ENCODE measurements around the gene EDARADD.
"Not testable (repeated sequence)": the region's sequence is repeated elsewhere in the genome, so short reads cannot be mapped to it uniquely, and the experiment has no call there.

Gene EDARADD

GRCh38 chr1:236393681-236394481 lies at the start of gene EDARADD:
Gene EDARADD (plus strand): TSS chr1:236394286. CDS start chr1:236394445, 159 bp downstream.
- Mint-ChIP-seq H3K27me3 (peaks cover 70% of the 10 kb centered on the region), H3K4me3 (peak within 1 kb of the TSS; percentile 84), H3K27ac (peak within 1 kb of the TSS; percentile 83), H3K4me1 (ENCODE audit: low read depth) (peaks cover 37% of the 10 kb centered on the region), H3K36me3 (ENCODE audit: low read depth) (peaks cover 3% of the 10 kb centered on the region), H3K9me3 (no peaks in the 10 kb centered on the region)
- no peak for DNase-seq

GRCh38 chr1:236345728-236346127 lies 48.4 kb upstream of the EDARADD start:
- Mint-ChIP-seq H3K36me3 (ENCODE audit: low read depth) (no peaks in the 10 kb centered on the region), H3K27me3 (peaks cover 23% of the 10 kb centered on the region), H3K4me1 (ENCODE audit: low read depth) (no peaks in the 10 kb centered on the region), H3K4me3 (no peak overlapping the region), H3K27ac (no peak overlapping the region), H3K9me3 (no peaks in the 10 kb centered on the region)
- no peak for DNase-seq

GRCh38 chr1:236348071-236348470 lies 46.0 kb upstream of the EDARADD start:
- peaks cover 23% of the 10 kb centered on the region for H3K27me3 Mint-ChIP-seq
- H3K4me3 Mint-ChIP-seq = no peak overlapping the region
- no peak overlapping the region for H3K27ac Mint-ChIP-seq
- no peaks in the 10 kb centered on the region for H3K4me1 Mint-ChIP-seq (ENCODE audit: low read depth)
- H3K36me3 Mint-ChIP-seq (ENCODE audit: low read depth) = no peaks in the 10 kb centered on the region
- H3K9me3 Mint-ChIP-seq = no peaks in the 10 kb centered on the region
- DNase-seq = no peak

- no peak for DNase-seq
- Mint-ChIP-seq H3K4me3 (no peak overlapping the region), H3K36me3 (ENCODE audit: low read depth) (no peaks in the 10 kb centered on the region), H3K27ac (no peak overlapping the region), H3K4me1 (ENCODE audit: low read depth) (no peaks in the 10 kb centered on the region), H3K27me3 (peaks cover 23% of the 10 kb centered on the region), H3K9me3 (no peaks in the 10 kb centered on the region)
Observed at GRCh38 chr1:236350308-236350707, 43.8 kb upstream of the EDARADD start.

DNA sequence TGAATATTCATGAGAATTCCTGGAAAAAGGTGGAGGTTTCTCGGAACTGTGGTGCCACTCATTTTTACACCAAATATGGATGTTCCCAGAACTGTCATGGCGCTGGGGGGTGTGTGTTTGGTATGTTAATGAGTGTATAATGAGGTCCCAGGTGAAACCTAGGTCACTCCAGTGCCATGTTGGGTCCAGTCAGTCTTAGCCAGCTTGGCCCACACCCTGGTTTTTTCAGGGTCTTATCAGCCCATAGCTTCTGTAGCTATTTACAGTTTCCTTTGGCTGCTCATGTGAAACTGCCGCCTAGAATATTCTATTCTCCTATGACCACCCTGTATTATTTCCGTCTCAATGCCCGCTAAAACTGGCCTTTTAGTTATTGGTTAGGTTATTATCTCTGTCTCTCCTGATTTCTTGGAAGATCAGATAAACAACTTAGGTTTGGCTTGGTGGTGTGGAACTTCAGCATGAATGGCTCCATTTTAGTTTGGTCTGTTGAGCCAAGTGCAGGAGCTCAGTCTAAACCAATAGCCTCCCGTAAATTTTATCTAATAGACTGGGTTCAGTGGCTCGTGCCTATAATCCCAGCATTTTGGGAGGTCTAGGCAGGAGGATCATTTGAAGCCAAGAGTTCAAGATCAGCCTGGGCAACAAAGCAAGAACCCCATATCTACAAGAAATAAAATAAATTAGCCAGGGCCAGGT lies 42.1 kb upstream of the EDARADD start:
- no peak for DNase-seq
- H3K9me3 Mint-ChIP-seq = no peaks in the 10 kb centered on the region
- H3K4me1 Mint-ChIP-seq (ENCODE audit: low read depth) = no peaks in the 10 kb centered on the region
- H3K27me3 Mint-ChIP-seq = peaks cover 21% of the 10 kb centered on the region
- no peak overlapping the region for H3K27ac Mint-ChIP-seq
- no peaks in the 10 kb centered on the region for H3K36me3 Mint-ChIP-seq (ENCODE audit: low read depth)
- H3K4me3 Mint-ChIP-seq = no peak overlapping the region

GRCh38 chr1:236352747-236353146 lies 41.3 kb upstream of the EDARADD start:
- not testable (repeated sequence) for H3K27ac Mint-ChIP-seq; H3K4me3 Mint-ChIP-seq; H3K4me1 Mint-ChIP-seq (ENCODE audit: low read depth); H3K36me3 Mint-ChIP-seq (ENCODE audit: low read depth); DNase-seq; H3K9me3 Mint-ChIP-seq
- H3K27me3 Mint-ChIP-seq = peaks cover 19% of the 10 kb centered on the region

- Mint-ChIP-seq H3K4me3 (no peak overlapping the region), H3K27me3 (peaks cover 18% of the 10 kb centered on the region), H3K27ac (no peak overlapping the region), H3K36me3 (ENCODE audit: low read depth) (no peaks in the 10 kb centered on the region), H3K4me1 (ENCODE audit: low read depth) (no peaks in the 10 kb centered on the region), H3K9me3 (peaks cover 11% of the 10 kb centered on the region)
- DNase-seq = no peak
Observed at GRCh38 chr1:236353813-236354212, 40.3 kb upstream of the EDARADD start.

DNA sequence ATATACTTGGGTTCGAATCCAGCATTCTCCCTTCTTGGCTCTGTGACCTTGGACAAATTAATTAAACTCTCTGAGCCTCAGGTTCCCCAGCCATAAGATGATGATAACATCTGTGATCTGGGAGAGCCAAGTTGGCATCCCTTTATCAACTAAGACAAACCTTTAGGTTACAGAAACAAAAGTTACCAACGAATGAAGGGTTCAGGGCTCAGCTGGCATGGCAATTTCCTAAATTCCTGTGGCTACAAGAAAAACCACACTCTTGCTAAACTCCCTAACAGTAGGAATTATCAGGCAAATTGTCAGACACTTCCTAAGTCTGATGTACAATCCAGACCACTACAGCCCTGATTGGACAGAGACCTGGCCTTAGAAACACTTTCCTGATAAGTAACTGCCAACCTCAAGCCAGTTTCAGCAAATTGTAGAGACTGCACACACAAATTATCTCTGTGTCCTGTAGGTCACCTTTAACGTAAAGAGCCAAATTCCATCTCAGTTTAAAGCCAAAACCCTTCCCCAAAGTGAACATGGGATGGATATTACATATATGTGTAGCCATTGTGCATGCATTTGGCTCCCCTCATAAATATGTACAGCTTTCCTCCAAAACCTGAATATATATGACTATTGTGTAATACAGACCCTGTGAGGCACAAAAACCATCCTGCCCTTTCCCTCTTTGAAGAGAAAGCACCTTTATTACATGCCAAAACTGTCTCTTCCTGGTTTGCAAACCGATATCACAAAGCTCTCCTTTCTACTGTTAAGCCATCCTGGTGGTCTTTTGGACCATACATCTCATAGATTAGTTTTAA lies 39.5 kb upstream of the EDARADD start:
- Mint-ChIP-seq H3K27me3 (peaks cover 12% of the 10 kb centered on the region), H3K4me3 (no peak overlapping the region), H3K9me3 (peaks cover 11% of the 10 kb centered on the region), H3K27ac (no peak overlapping the region), H3K36me3 (ENCODE audit: low read depth) (no peaks in the 10 kb centered on the region), H3K4me1 (ENCODE audit: low read depth) (no peaks in the 10 kb centered on the region)
- DNase-seq = no peak

GRCh38 chr1:236356141-236356540 lies 37.9 kb upstream of the EDARADD start:
- Mint-ChIP-seq H3K4me3 (no peak overlapping the region), H3K27me3 (peaks cover 5% of the 10 kb centered on the region), H3K27ac (no peak overlapping the region), H3K4me1 (ENCODE audit: low read depth) (no peaks in the 10 kb centered on the region), H3K9me3 (peaks cover 11% of the 10 kb centered on the region), H3K36me3 (ENCODE audit: low read depth) (no peaks in the 10 kb centered on the region)
- no peak for DNase-seq

DNA sequence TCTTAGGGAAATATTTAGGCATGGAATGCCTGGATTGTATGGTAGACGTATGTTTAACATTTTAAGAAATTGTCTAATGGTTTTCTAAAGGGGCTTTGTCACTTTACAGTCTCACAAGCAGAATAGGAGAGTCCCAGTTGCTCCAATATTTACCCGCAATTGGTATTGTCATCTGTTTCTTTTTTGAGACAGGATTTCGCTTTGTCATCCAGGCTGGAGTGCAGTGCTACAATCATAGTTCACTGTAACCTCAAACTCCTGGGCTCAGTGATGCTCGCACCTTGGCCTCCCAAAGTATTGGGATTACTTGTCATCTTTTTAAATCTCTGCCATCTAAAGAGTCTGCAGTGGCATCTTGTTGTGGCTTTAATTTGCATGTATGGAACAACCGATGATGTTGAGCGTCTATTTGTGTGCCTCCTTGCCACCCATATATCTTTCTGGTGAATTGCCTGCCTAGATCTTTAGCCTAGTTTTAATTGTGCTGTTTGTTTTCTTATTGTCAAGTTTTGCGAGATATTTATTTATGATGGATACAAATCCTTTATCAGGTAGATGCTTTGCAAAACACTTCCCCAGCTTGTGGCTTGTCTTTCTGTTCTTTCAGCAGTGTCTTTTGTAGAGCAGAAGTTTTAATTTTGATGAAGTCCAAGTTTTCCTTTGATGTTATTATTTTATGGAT lies 32.0 kb upstream of the EDARADD start:
- Mint-ChIP-seq H3K4me1 (ENCODE audit: low read depth) (no peaks in the 10 kb centered on the region), H3K27ac (no peak overlapping the region), H3K36me3 (ENCODE audit: low read depth) (no peaks in the 10 kb centered on the region), H3K4me3 (no peak overlapping the region), H3K27me3 (peaks cover 5% of the 10 kb centered on the region), H3K9me3 (peaks cover 11% of the 10 kb centered on the region)
- no peak for DNase-seq

DNA sequence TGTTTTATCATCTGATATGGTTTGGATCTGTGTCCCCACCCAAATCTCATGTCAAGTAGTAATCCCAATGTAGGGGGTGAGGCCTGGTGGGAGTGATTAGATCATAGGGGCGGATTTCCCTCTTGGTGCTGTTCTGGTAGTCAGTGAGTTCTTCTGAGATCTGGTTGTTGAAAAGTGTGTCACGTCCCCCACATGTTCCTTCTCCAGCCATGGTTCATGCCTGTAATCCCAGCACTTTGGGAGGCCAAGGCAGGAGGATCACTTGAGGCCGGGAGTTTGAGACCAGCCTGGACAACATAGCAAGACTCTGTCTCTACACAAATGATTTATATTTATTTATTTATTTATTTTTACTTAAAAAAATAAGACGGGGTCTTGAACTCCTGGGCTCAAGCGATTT lies 30.8 kb upstream of the EDARADD start:
- H3K27me3 Mint-ChIP-seq = peaks cover 5% of the 10 kb centered on the region
- no peaks in the 10 kb centered on the region for H3K36me3 Mint-ChIP-seq (ENCODE audit: low read depth)
- H3K4me1 Mint-ChIP-seq (ENCODE audit: low read depth) = no peaks in the 10 kb centered on the region
- H3K4me3 Mint-ChIP-seq = no peak overlapping the region
- no peak overlapping the region for H3K27ac Mint-ChIP-seq
- peaks cover 6% of the 10 kb centered on the region for H3K9me3 Mint-ChIP-seq
- no peak for DNase-seq

GRCh38 chr1:236365999-236366570 lies 28.0 kb upstream of the EDARADD start:
- H3K9me3 Mint-ChIP-seq = no peaks in the 10 kb centered on the region

GRCh38 chr1:236366681-236367080 lies 27.4 kb upstream of the EDARADD start:
- not testable (repeated sequence) for DNase-seq; H3K4me3 Mint-ChIP-seq; H3K36me3 Mint-ChIP-seq (ENCODE audit: low read depth); H3K27ac Mint-ChIP-seq; H3K27me3 Mint-ChIP-seq; H3K4me1 Mint-ChIP-seq (ENCODE audit: low read depth); H3K9me3 Mint-ChIP-seq

More at GRCh38 chr1:236365999-236366570, 28.0 kb upstream of the EDARADD start:
- no peaks in the 10 kb centered on the region for H3K36me3 Mint-ChIP-seq (ENCODE audit: low read depth)
- peaks cover 4% of the 10 kb centered on the region for H3K4me1 Mint-ChIP-seq (ENCODE audit: low read depth)
- no peak overlapping the region for H3K4me3 Mint-ChIP-seq
- no peak for DNase-seq
- H3K27me3 Mint-ChIP-seq = no peaks in the 10 kb centered on the region
- H3K27ac Mint-ChIP-seq = no peak overlapping the region

DNA sequence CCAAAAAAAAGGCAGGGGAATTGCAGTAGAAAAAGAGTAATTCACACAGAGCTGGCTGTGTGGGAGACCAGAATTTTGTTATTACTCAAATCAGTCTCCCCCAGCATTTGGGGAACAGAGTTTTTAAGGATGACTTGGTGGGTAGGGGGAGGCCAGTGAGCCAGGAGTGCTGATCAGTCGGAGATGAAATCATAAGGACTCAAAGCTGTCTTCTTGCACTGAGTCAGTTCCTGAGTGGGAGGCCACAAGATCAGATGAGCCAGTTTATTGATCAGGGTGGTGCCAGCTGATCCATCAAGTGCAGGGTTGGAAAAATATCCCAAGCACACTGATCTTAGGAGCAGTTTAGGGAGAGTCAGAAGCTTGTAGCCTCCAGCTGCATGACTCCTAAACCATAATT lies 23.7 kb upstream of the EDARADD start:
- Mint-ChIP-seq H3K27ac (no peak overlapping the region), H3K4me1 (ENCODE audit: low read depth) (peaks cover 5% of the 10 kb centered on the region), H3K27me3 (no peaks in the 10 kb centered on the region), H3K36me3 (ENCODE audit: low read depth) (no peaks in the 10 kb centered on the region), H3K4me3 (no peak overlapping the region), H3K9me3 (peaks cover 2% of the 10 kb centered on the region)
- no peak for DNase-seq
